Left lung (tissue), 10 donors: ENCODE results near the gene C1QTNF8. TPM values are rescaled to one million over a fixed set of nuclear protein-coding genes. Genes with fewer than 3 reads are reported as not detected.

Experiments used
- ATAC-seq: fragments of 200-7000 bp; cut with Tn5 transposase; one replicate; pipeline ENCODE4 v1.9.1; 2020; ENCODE audit warnings: moderate library complexity
- DNase-seq, 4 donors: peaks; one replicate each; pipeline ENCODE4 v3.0.0-alpha.2; 2013 to 2020
- H3K27ac ChIP-seq, 2 donors: fragments of 200-600 bp; sonication (generic) in 1 of 2; one replicate each; pipeline versions ENCODE4 v1.5.0 to v1.8.0; 2020 to 2021
- H3K27me3 ChIP-seq, 2 donors: fragments of 200-600 bp; sonication (generic) in 1 of 2; one replicate each; pipeline versions ENCODE4 v1.5.0 to v1.8.0; 2020 to 2021
- H3K36me3 ChIP-seq, 2 donors: fragments of 200-600 bp; sonication (generic) in 1 of 2; one replicate each; pipeline versions ENCODE4 v1.5.0 to v1.8.0; 2020 to 2021
- H3K4me1 ChIP-seq, 2 donors: fragments of 200-600 bp; one replicate each; pipeline ENCODE4 v1.8.0; 2021
- H3K4me3 ChIP-seq, 2 donors: fragments of 200-600 bp; sonication (generic) in 1 of 2; one replicate each; pipeline versions ENCODE4 v1.5.0 to v1.8.0; 2020 to 2021; ENCODE audit warnings: mild to moderate bottlenecking in 1 of 2
- H3K9me3 ChIP-seq, 2 donors: fragments of 200-600 bp; sonication (generic) in 1 of 2; one replicate each; pipeline versions ENCODE4 v1.5.0 to v1.8.0; 2020 to 2021
- CTCF ChIP-seq, 2 donors: fragments of 200-600 bp; sonication (generic) in 1 of 2; IDR thresholded peaks; one replicate each; pipeline versions ENCODE4 v1.5.0 to v1.8.0; 2021; ENCODE audit warnings: antibody characterized with exemption in 2 of 2
- intact Hi-C, 2 donors: fragments of 100-400 bp; cut with DNase I; formaldehyde crosslinking; loops; one replicate each; pipeline versions ENCODE4 v1.11.2 to v1.14.2; 2022
- polyA plus RNA-seq, 6 donors: library from polyadenylated mRNA; unstranded; fragments of 120-200 nt; gene quantifications; one replicate each; pipeline ENCODE4 v1.2.1, GENCODE V29; 2013; ENCODE audit not compliant: insufficient read length in 6 of 6
- total RNA-seq, 2 donors: library from RNA; stranded (reverse); fragmentation: NEBNext Ultra II Directional; extraction: Animal tissue kit (Norgen Biotek cat#: 25700); gene quantifications; one replicate each; pipeline ENCODE4 v1.2.1, GENCODE V29; 2021
- donor health status: DM: no; HTN: yes; CAD: no.
- donor health status: DM: no; HTN: no; CAD: no.

C1QTNF8 gene
- total and polyA plus RNA-seq, 8 donors, result 0.10 to 0.23 (median 0.10) TPM; not detected in 5

DNA sequence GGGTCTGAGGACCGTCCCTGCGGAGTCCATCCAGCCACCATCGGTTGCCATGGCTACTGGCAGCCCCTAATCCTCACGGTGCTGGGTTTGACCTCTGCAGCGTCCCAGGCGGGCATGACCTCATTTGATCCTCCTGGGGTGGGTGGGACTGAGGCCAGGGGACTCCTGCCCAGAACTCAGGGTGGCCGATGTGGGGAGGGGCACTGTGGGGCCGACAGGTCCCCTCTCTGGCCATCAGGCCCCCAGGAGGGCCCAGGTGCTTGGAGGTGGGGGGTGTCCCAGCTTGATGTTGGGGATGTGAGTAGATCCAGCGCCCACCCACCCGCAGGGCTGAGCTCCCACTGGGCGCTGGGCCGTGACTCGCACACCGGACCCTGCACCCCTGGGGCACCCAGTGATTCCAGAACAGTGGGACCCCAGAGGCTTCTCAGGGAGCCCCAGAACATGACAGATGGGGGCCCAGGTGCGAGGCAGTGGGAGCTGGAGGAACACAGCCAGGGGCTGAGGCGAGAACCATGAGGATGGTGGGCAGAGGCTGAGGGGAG is 25.1 kb downstream of the C1QTNF8 start:
- Histone ChIP-seq H3K36me3 (no peaks in the 10 kb centered on the region), H3K4me3 (no peak overlapping the region), H3K27ac (no peak overlapping the region), H3K4me1 (no peaks in the 10 kb centered on the region), H3K9me3 (no peaks in the 10 kb centered on the region), H3K27me3 (peaks cover 36 to 97% of the 10 kb centered on the region in 2 donors)
- ATAC-seq (no peak), DNase-seq (no peak)
- intact Hi-C loops, result no loop called here
- TF ChIP-seq CTCF (IDR thresholded peaks at IDR 0.05), result no peak

DNA sequence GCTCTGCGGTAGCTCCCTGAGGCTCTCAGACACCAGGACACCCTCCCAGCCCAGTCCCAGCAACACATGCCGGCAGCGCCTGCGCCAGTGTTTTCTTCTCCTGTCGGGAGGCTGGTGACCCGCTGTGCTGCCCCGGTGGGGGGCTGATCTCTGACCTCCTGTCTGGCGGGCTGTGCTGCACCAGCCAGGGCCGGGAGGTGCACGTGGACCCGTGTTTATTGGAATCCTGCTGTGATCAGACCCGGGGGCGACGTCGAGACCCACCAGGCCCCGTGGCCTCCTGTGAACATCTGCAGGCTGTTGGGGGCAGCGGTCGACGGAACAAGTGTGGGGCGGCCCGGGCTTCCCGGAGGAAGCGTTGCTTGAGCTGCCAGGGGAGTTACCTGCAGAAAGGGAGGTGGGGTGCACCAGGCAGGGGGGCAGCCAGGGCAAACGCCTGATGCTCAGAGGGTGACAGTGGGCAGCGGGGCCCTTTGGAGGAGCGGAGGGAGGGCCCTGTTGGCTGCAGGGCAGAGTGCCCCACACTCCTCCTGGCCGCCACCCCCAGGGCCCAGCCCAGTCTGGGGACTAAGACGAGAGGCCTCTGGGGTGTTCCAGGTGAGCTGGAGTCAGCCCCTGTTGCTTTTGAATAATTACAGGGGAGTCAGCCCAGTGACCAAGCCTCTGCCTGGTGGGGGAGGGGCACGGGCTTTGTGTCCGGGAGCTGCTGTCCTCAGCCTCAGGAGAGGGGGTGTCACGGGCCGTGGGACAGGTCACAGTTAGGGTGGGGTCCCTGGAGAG is 25.8 kb downstream of the C1QTNF8 start:
- intact Hi-C loops, result no loop called here
- H3K27me3 ChIP-seq, result peaks cover 37 to 100% of the 10 kb centered on the region in 2 donors

GRCh38 chr16:1069154-1069553 is 26.9 kb downstream of the C1QTNF8 start:
- intact Hi-C loops, result no loop called here
- no peaks in the 10 kb centered on the region for H3K36me3 ChIP-seq
- H3K4me3 ChIP-seq, result no peak overlapping the region
- H3K27ac ChIP-seq, result no peak overlapping the region
- DNase-seq, result no peak
- no peaks in the 10 kb centered on the region for H3K9me3 ChIP-seq
- TF ChIP-seq CTCF (IDR thresholded peaks at IDR 0.05), result no peak
- H3K27me3 ChIP-seq, result peaks cover 44 to 100% of the 10 kb centered on the region in 2 donors
- no peaks in the 10 kb centered on the region for H3K4me1 ChIP-seq
- ATAC-seq, result no peak

More for the DNA sequence above, 25.8 kb downstream of the C1QTNF8 start:
- no peaks in the 10 kb centered on the region for H3K9me3 ChIP-seq
- DNase-seq (no peak), ATAC-seq (no peak)
- no peaks in the 10 kb centered on the region for H3K36me3 ChIP-seq
- no peak overlapping the region for H3K4me3 ChIP-seq
- H3K27ac ChIP-seq, result no peak overlapping the region
- no peaks in the 10 kb centered on the region for H3K4me1 ChIP-seq
- TF ChIP-seq CTCF (IDR thresholded peaks at IDR 0.05), result no peak

DNA sequence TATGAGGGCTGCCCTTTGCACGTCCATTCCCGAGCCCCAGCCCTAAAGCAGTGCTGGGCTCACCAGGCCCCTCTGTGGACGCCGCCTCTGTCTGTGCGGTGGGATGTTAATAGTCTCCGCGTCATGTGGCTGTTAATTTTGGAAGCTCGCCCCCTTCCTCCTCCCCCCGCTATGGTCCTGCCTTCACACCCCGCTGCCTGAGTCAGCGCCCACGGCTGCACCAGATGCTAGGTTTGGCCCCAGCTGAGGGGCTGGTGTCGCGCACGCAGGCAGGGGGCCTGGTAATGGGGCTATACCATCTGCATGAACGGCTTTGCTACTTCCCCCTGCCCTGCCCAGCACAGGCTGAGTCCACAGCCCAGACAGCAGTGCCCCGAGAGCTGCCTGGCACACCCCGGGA is 27.6 kb downstream of the C1QTNF8 start:
- Histone ChIP-seq H3K27me3 (peaks cover 44 to 100% of the 10 kb centered on the region in 2 donors), H3K9me3 (no peaks in the 10 kb centered on the region)
- intact Hi-C loops, result no loop called here

More for the DNA sequence above, 27.6 kb downstream of the C1QTNF8 start:
- DNase-seq (no peak), ATAC-seq (no peak)
- no peak overlapping the region for H3K27ac ChIP-seq
- H3K4me3 ChIP-seq, result no peak overlapping the region
- H3K36me3 ChIP-seq, result no peaks in the 10 kb centered on the region
- no peak for TF ChIP-seq CTCF (IDR thresholded peaks at IDR 0.05)
- H3K4me1 ChIP-seq, result no peaks in the 10 kb centered on the region
